CD4-positive, alpha-beta T cell treated with Interleukin-6 for 4 hours (primary cell): Measurements from ENCODE around the gene AQP9.

Source experiments
- DNase-seq: peaks from one replicate; pipeline ENCODE4 v3.0.0-alpha.2; 2020; ENCODE audit warnings: mixed read lengths

The AQP9 gene

GRCh38 chr15:58232281-58233065, 94.3 kb downstream of the AQP9 start:
- DNase-seq, result no peak

DNA sequence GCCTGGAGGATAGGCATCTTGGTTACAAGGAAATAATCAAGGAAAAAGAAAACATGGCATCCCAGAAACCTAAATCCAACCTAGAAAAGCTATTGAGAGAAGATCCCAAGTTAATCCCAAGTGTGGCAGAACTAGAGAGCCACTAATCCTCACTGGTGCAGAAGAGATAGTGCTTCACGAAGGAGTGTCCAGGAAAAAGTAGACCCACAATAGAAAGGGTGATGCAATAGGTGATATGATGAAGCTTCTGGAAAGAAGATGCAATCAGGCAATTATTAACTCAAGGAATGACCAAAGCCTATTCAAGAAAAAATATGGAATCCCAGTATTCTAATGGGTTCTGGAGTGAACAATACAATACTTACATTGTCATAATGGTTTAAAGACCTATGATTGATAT, 95.2 kb downstream of the AQP9 start:
- DNase-seq, result no peak
